Natural killer cell (primary cell): ENCODE data around the gene ABI3BP. TPM values are rescaled to one million over a fixed set of nuclear protein-coding genes. Genes with fewer than 3 reads are reported as not detected.
A peak's percentile ranks its signal among the peaks of the same experiment; 100 is the strongest.

Experiments used
- ATAC-seq, 3 donors: fragments of 150-1000 bp in 2 of 3; fragments of 200-7000 bp in 1 of 3; cut with Tn5 transposase; 1 replicate in 1 of 3; 2 replicates in 2 of 3; pipeline ENCODE4 v1.10.0; 2021; ENCODE audit warnings: mild to moderate bottlenecking in 2 of 3, moderate library complexity in 2 of 3
- DNase-seq, 2 donors: peaks; one replicate each; pipeline versions ENCODE4 v3.0.0 to v3.0.0-alpha.2; 2013 to 2021; ENCODE audit warnings: mixed read lengths in 1 of 2
- H3K27ac ChIP-seq: one replicate; pipeline ENCODE4 v1.5.1; 2013; ENCODE audit warnings: mild to moderate bottlenecking, low read length
- H3K27me3 ChIP-seq: one replicate; pipeline ENCODE4 v1.6.1; 2013; ENCODE audit warnings: low read length; ENCODE audit not compliant: control insufficient read depth, insufficient read depth
- H3K36me3 ChIP-seq: one replicate; pipeline ENCODE4 v1.6.1; 2013; ENCODE audit warnings: low read length; ENCODE audit not compliant: control insufficient read depth, insufficient read depth
- H3K4me1 ChIP-seq: one replicate; pipeline ENCODE4 v1.6.1; 2013; ENCODE audit warnings: low read length; ENCODE audit not compliant: control insufficient read depth, insufficient read depth
- H3K4me3 ChIP-seq: one replicate; pipeline ENCODE4 v1.5.1; 2013; ENCODE audit warnings: low read length
- H3K9me3 ChIP-seq: one replicate; pipeline ENCODE4 v1.6.1; 2013; ENCODE audit warnings: low read length; ENCODE audit not compliant: control insufficient read depth, insufficient read depth
- H3K27ac Mint-ChIP-seq, 2 donors: one replicate each; pipeline ENCODE4 v1.8.0; 2022; ENCODE audit warnings: mild to moderate bottlenecking in 2 of 2, mixed read lengths in 2 of 2, moderate library complexity in 1 of 2
- H3K27me3 Mint-ChIP-seq, 2 donors: one replicate each; pipeline ENCODE4 v1.8.0; 2022; ENCODE audit warnings: low read depth in 2 of 2, mixed read lengths in 2 of 2
- H3K36me3 Mint-ChIP-seq: one replicate; pipeline ENCODE4 v1.8.0; 2022; ENCODE audit warnings: mixed read lengths
- H3K4me1 Mint-ChIP-seq, 2 donors: one replicate each; pipeline ENCODE4 v1.8.0; 2022; ENCODE audit warnings: mixed read lengths in 2 of 2
- H3K4me3 Mint-ChIP-seq: one replicate; pipeline ENCODE4 v1.8.0; 2022; ENCODE audit warnings: mild to moderate bottlenecking, moderate library complexity, mixed read lengths
- H3K9me3 Mint-ChIP-seq, 2 donors: one replicate each; pipeline ENCODE4 v1.8.0; 2022; ENCODE audit warnings: mixed read lengths in 2 of 2
- CTCF ChIP-seq: fragments of 200-600 bp; IDR thresholded peaks from one replicate; pipeline ENCODE4 v1.8.0; 2022; ENCODE audit warnings: antibody characterized with exemption
- WGBS: methylation state at CpG from one replicate; pipeline ENCODE4 v1.1.7; 2013; ENCODE audit warnings: missing lambda C conversion rate; ENCODE audit not compliant: insufficient coverage; 5-methylcytosine and 5-hydroxymethylcytosine counted together
- intact Hi-C: fragments of 100-400 bp; cut with micrococcal nuclease; formaldehyde crosslinking; loops from one replicate; pipeline ENCODE4 v1.14.2; 2022
- total RNA-seq, 4 donors: library from RNA; stranded (reverse); fragments of 120-200 nt in 1 of 4; gene quantifications; one replicate each; pipeline versions ENCODE4 v1.2.3 to v1.2.4, GENCODE V29; 2013 to 2022

Gene ABI3BP
- total RNA-seq, 3 donors from 2014 or later (not counting 1 experiment from before 2014, with no cell fraction given): not detected

GRCh38 chr3:100717637-100718487 lies 275.4 kb downstream of the ABI3BP start:
- DNase-seq (no peak), ATAC-seq (no peak)
- Histone ChIP-seq H3K36me3 (peaks cover 42% of the 10 kb centered on the region), H3K27ac (no peak overlapping the region), H3K4me1 (no peaks in the 10 kb centered on the region), H3K4me3 (no peak overlapping the region), H3K27me3 (no peaks in the 10 kb centered on the region), H3K9me3 (no peaks in the 10 kb centered on the region)
- Mint-ChIP-seq H3K4me1 (peaks cover 32 to 38% of the 10 kb centered on the region in 2 donors), H3K36me3 (peaks cover 26% of the 10 kb centered on the region), H3K4me3 (peak overlapping the region; percentile 14), H3K27ac (peak overlapping the region; percentile 8 to 47), H3K27me3 (no peaks in the 10 kb centered on the region), H3K9me3 (no peaks in the 10 kb centered on the region)
- no peak for TF ChIP-seq CTCF
- WGBS: 90% methylated on average over 4 of the region's 4 CpGs
- intact Hi-C loops: no loop called here

GRCh38 chr3:100717063-100717462 lies 276.2 kb downstream of the ABI3BP start:
- Mint-ChIP-seq H3K27me3 (no peaks in the 10 kb centered on the region), H3K4me1 (peaks cover 40 to 46% of the 10 kb centered on the region in 2 donors), H3K27ac (peak overlapping the region; percentile 47 to 75), H3K4me3 (no peak overlapping the region), H3K9me3 (no peaks in the 10 kb centered on the region), H3K36me3 (peaks cover 26% of the 10 kb centered on the region)
- no peak overlapping the region for H3K27ac ChIP-seq
- H3K4me1 ChIP-seq: no peaks in the 10 kb centered on the region
- no peak overlapping the region for H3K4me3 ChIP-seq
- no peak for ATAC-seq
- H3K9me3 ChIP-seq: no peaks in the 10 kb centered on the region
- H3K36me3 ChIP-seq: peaks cover 35% of the 10 kb centered on the region
- TF ChIP-seq CTCF: no peak
- intact Hi-C loops: no loop called here
- no peaks in the 10 kb centered on the region for H3K27me3 ChIP-seq
- DNase-seq: no peak
- 79% methylated on average over 2 of the region's 2 CpGs for WGBS

- DNase-seq (no peak), ATAC-seq (no peak)
- Histone ChIP-seq H3K9me3 (no peaks in the 10 kb centered on the region), H3K27me3 (no peaks in the 10 kb centered on the region), H3K4me1 (peaks cover 11% of the 10 kb centered on the region), H3K4me3 (no peak overlapping the region), H3K27ac (no peak overlapping the region), H3K36me3 (peaks cover 17% of the 10 kb centered on the region)
- H3K27me3 Mint-ChIP-seq: no peaks in the 10 kb centered on the region
- H3K36me3 Mint-ChIP-seq: peaks cover 19% of the 10 kb centered on the region
- H3K4me1 Mint-ChIP-seq: peaks cover 59 to 60% of the 10 kb centered on the region in 2 donors
- no peak for TF ChIP-seq CTCF
- peak overlapping the region; percentile 30 to 75 for H3K27ac Mint-ChIP-seq
- no peaks in the 10 kb centered on the region for H3K9me3 Mint-ChIP-seq
- H3K4me3 Mint-ChIP-seq: no peak overlapping the region
- intact Hi-C loops: no loop called here
These were observed 278.0 kb downstream of the ABI3BP start for GRCh38 chr3:100715176-100715575.
